ENCODE data around the gene BST1. TPM values are rescaled to one million over a fixed set of nuclear protein-coding genes. Genes with fewer than 3 reads are reported as not detected.

The BST1 gene
- polyA plus RNA-seq, 1 of the 3 experiments (the other 2 are of a cell fraction) = 7.3 TPM

GRCh38 chr4:15653420-15653819 is 49.4 kb upstream of the BST1 start (continued):
- TF ChIP-seq REST (IDR thresholded peaks at IDR 0.05; ENCODE audit: low read depth, low read length) (no peak), TAF1 (IDR thresholded peaks at IDR 0.05; ENCODE audit: borderline replicate concordance, low read depth, low read length) (no peak)
- TF ChIP-seq, protein P1, sequence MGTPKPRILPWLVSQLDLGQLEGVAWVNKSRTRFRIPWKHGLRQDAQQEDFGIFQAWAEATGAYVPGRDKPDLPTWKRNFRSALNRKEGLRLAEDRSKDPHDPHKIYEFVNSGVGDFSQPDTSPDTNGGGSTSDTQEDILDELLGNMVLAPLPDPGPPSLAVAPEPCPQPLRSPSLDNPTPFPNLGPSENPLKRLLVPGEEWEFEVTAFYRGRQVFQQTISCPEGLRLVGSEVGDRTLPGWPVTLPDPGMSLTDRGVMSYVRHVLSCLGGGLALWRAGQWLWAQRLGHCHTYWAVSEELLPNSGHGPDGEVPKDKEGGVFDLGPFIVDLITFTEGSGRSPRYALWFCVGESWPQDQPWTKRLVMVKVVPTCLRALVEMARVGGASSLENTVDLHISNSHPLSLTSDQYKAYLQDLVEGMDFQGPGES (IDR thresholded peaks at IDR 0.05; ENCODE audit: low read depth, low read length) = no peak

DNA sequence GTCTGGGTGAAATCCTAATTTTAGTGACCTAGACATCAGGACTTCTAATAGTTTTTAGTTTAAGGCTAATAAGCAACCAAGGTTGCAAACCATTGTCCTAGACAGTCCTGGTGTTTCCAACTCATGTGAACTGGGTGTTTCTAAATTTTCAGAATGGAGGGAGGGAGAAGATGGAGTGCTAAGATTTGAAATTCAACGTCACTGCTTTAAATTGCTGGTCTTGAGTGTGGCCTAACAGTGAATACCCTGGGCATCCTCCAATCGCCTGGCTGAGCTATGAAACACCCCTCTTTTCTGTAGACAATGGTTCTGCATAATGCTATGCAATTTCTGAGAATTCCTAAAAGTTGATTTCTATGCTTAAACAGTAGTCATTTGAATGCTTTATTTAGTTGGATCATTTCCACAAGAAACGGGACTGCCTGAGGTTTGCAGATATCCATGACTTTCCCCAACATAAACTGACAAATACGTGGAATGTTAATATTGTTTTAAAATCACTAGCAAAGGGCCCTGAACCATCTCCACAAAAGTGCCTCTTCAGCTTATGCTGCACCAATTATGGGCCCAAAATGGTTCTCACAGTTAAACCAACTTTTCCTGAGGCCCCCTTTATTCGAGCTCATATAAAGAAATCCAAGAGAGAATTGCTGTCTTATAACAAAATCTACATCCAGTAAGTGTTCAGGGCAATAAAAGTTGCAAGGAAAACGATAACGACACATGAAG is 48.8 kb upstream of the BST1 start:
- Histone ChIP-seq H3K9ac (peak overlapping the region; percentile 87), H3K9me3 (no peaks in the 10 kb centered on the region), H2AFZ (ENCODE audit: low read depth) (no peak overlapping the region), H3K36me3 (replicated peaks in 1 of 2; ENCODE audit: control insufficient read depth in 1 of 2, insufficient read depth in 2 of 2, low read length in 1 of 2) (peaks cover 2 to 4% of the 10 kb centered on the region in 2 experiments), H3K27me3 (ENCODE audit: insufficient read depth) (no peaks in the 10 kb centered on the region), H3K4me1 (ENCODE audit: control insufficient read depth in 1 of 2, insufficient read depth in 2 of 2, low read depth in 1 of 2, low read length in 1 of 2) (peaks cover 19 to 22% of the 10 kb centered on the region in 2 experiments; a peak in 3 of 4 replicates), H3K9me2 (no peaks in the 10 kb centered on the region), H3K4me2 (peak overlapping the region; percentile 85), H3K4me3 (ENCODE audit: low read depth in 2 of 2, low read length in 1 of 2) (peak overlapping the region; percentile 71 to 91), H3K27ac (ENCODE audit: low read depth in 2 of 2, low read length in 1 of 2) (peak overlapping the region; percentile 91 to 92), H3K79me2 (ENCODE audit: insufficient read depth) (peaks cover 57% of the 10 kb centered on the region), H3F3A (replicated peaks; ENCODE audit: insufficient read depth) (peaks cover 33% of the 10 kb centered on the region), H4K20me1 (ENCODE audit: insufficient read depth) (peaks cover 18% of the 10 kb centered on the region)
- ChIA-PET CTCF (interaction anchor here (0.6 to 1.8 kb wide), 5 partner anchors 9 to 552 kb away, joined by 3 to 17 read pairs (median 3); partner anchors contain the start of gene FAM200B), POLR2A (interaction anchor here (2.8 to 3.2 kb wide), 2 partner anchors 27 to 175 kb away, joined by 15 to 20 read pairs; partner anchors contain the start of gene FAM200B)
- TF ChIP-seq CTCF (IDR thresholded peaks at IDR 0.05) (no peak), GATA2 (CRISPR knock-in tag; IDR thresholded peaks at IDR 0.05) (peak; percentile 31; the same call in 1 of the 2 replicates), NFIC (IDR thresholded peaks at IDR 0.05; ENCODE audit: borderline replicate concordance) (0 out of 2 replicates have a peak, but pooled peaks have one; percentile 5)
- DNase-seq = peak; percentile 54
- 2% methylated on average over 7 of the region's 7 CpGs for WGBS (ENCODE audit: low lambda C conversion rate)

Measured in SK-N-SH (cell line).